Kidney (tissue), 14 donors: ENCODE data around the gene EPHB4. TPM values are rescaled to one million over a fixed set of nuclear protein-coding genes. Genes with fewer than 3 reads are reported as not detected.
"Not testable (repeated sequence)": the region's sequence is repeated elsewhere in the genome, so short reads cannot be mapped to it uniquely, and the experiment has no call there.

Source experiments
- DNase-seq, 5 donors: peaks; one replicate each; pipeline ENCODE4 v3.0.0-alpha.2; 2013 to 2020
- FAIRE-seq: peaks from 2 replicates; lab custom pipeline; 2012; peaks lifted over from hg19 to GRCh38; lab: Jason Lieb, UNC
- H3K27ac ChIP-seq, 2 donors: one replicate each; pipeline ENCODE4 v1.7.0; 2013; ENCODE audit warnings: low read depth in 2 of 2, low read length in 2 of 2, inconsistent platforms in 1 of 2
- H3K27me3 ChIP-seq: one replicate; pipeline ENCODE4 v1.7.1; 2013; ENCODE audit warnings: low read length, inconsistent platforms; ENCODE audit not compliant: control insufficient read depth, insufficient read depth
- H3K36me3 ChIP-seq, 3 donors: one replicate each; pipeline versions ENCODE4 v1.7.0 to v1.7.1; 2013; ENCODE audit warnings: low read length in 3 of 3, control low read depth in 1 of 3, inconsistent platforms in 1 of 3; ENCODE audit not compliant: insufficient read depth in 3 of 3, control insufficient read depth in 2 of 3
- H3K4me1 ChIP-seq, 3 donors: one replicate each; pipeline versions ENCODE4 v1.7.0 to v1.7.1; 2013; ENCODE audit warnings: low read length in 3 of 3, inconsistent platforms in 1 of 3, low read depth in 1 of 3; ENCODE audit not compliant: control insufficient read depth in 2 of 3, insufficient read depth in 2 of 3
- H3K4me3 ChIP-seq, 3 donors: one replicate each; pipeline versions ENCODE4 v1.7.0 to v1.8.1; 2013; ENCODE audit warnings: low read length in 3 of 3, control low read depth in 1 of 3, inconsistent platforms in 1 of 3
- H3K9ac ChIP-seq, 3 donors: one replicate each; pipeline versions ENCODE4 v1.7.0 to v1.7.1; 2013; ENCODE audit warnings: low read length in 3 of 3, control low read depth in 1 of 3, inconsistent platforms in 1 of 3
- H3K9me3 ChIP-seq, 3 donors: one replicate each; pipeline versions ENCODE4 v1.7.0 to v1.7.1; 2013; ENCODE audit warnings: low read length in 3 of 3, control low read depth in 1 of 3, inconsistent platforms in 1 of 3; ENCODE audit not compliant: control insufficient read depth in 2 of 3, insufficient read depth in 1 of 3
- intact Hi-C: fragments of 100-400 bp; cut with DNase I; formaldehyde crosslinking; loops from one replicate; pipeline ENCODE4 v1.11.1; 2022
- polyA plus RNA-seq: library from polyadenylated mRNA; stranded (reverse); fragments of 350-450 nt; fragmentation: Illumina TruSeq; extraction: RNeasy Lipid Tissue Mini Kit (QIAGEN cat#74804); gene quantifications from one replicate; pipeline ENCODE4 v1.2.3, GENCODE V29; 2014; ENCODE audit warnings: low read depth, low replicate concordance; ENCODE audit not compliant: insufficient read depth
- total RNA-seq: library from RNA; stranded (reverse); fragmentation: NEBNext Ultra II Directional; extraction: Animal tissue kit (Norgen Biotek cat#: 25700); gene quantifications from one replicate; pipeline ENCODE4 v1.2.1, GENCODE V29; 2021
- TF ChIP-seq, protein P1 (sequence below): IDR thresholded peaks from 3 replicates; pipeline ENCODE4 v1.5.1; 2012; ENCODE audit warnings: mild to moderate bottlenecking, moderate library complexity, borderline replicate concordance; ENCODE audit not compliant: insufficient read depth; ENCODE audit errors: extremely low read depth
- donor health status: control.
- donor health status: control.
- donor health status: control.
- donor health status: control.
- donor health status: control.
- donor health status: DM: yes; HTN: yes; CAD: no.
- donor health status: Normal renal cell carcinoma (clear cell type).

EPHB4 gene
- total and polyA plus RNA-seq, 2 donors from 2014 or later = 33.2 to 65.5 TPM

DNA sequence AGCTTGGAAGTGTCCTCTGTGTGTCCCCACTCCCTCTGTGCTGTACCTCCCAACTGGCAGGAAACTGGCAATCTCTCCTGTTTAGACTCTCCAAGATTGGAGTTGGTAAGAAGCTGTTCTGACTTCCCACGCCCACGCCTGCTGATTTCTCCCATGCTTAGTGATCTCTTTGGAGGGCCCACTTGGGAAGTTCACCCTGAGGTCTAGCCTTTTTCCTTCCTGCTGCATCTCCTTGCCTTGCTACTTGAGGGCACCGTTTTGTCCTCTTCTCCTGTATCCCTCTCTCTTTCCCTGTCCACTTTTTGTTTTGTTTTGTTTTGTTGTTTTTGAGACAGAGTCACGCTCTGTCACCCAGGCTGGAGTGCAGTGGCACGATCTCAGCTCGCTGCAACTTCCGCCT lies 58.5 kb downstream of the EPHB4 start:
- TF ChIP-seq, protein P1, sequence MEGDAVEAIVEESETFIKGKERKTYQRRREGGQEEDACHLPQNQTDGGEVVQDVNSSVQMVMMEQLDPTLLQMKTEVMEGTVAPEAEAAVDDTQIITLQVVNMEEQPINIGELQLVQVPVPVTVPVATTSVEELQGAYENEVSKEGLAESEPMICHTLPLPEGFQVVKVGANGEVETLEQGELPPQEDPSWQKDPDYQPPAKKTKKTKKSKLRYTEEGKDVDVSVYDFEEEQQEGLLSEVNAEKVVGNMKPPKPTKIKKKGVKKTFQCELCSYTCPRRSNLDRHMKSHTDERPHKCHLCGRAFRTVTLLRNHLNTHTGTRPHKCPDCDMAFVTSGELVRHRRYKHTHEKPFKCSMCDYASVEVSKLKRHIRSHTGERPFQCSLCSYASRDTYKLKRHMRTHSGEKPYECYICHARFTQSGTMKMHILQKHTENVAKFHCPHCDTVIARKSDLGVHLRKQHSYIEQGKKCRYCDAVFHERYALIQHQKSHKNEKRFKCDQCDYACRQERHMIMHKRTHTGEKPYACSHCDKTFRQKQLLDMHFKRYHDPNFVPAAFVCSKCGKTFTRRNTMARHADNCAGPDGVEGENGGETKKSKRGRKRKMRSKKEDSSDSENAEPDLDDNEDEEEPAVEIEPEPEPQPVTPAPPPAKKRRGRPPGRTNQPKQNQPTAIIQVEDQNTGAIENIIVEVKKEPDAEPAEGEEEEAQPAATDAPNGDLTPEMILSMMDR = no peak
- Histone ChIP-seq H3K9ac (no peak overlapping the region), H3K9me3 (no peaks in the 10 kb centered on the region), H3K36me3 (no peaks in the 10 kb centered on the region), H3K4me1 (no peaks in the 10 kb centered on the region), H3K4me3 (no peak overlapping the region), H3K27me3 (no peaks in the 10 kb centered on the region), H3K27ac (no peak overlapping the region)
- intact Hi-C loops = no loop called here
- FAIRE-seq = no peak
- no peak for DNase-seq

DNA sequence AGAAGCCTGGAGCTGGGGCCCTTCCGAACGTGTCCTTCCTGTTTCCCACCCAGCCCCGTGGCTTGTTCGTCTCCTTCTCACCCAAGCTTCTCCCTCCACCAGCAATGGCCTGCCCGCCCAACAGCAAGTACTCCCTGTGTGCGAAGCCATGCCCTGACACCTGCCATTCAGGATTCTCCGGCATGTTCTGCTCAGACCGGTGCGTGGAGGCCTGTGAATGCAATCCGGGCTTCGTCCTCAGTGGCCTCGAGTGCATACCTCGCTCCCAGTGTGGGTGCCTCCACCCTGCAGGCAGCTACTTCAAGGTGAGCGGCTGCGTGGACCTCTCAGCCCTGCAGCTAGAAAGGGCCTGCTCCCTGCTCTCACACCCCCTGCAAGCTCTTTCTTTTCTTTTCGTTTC lies 62.1 kb downstream of the EPHB4 start:
- TF ChIP-seq, protein P1 = no peak
- intact Hi-C loops = no loop called here
- no peaks in the 10 kb centered on the region for H3K4me1 ChIP-seq
- H3K27me3 ChIP-seq = no peaks in the 10 kb centered on the region
- no peak overlapping the region for H3K27ac ChIP-seq
- FAIRE-seq = no peak
- H3K36me3 ChIP-seq = no peaks in the 10 kb centered on the region
- no peaks in the 10 kb centered on the region for H3K9me3 ChIP-seq
- H3K9ac ChIP-seq = no peak overlapping the region
- H3K4me3 ChIP-seq = no peak overlapping the region
- no peak for DNase-seq

DNA sequence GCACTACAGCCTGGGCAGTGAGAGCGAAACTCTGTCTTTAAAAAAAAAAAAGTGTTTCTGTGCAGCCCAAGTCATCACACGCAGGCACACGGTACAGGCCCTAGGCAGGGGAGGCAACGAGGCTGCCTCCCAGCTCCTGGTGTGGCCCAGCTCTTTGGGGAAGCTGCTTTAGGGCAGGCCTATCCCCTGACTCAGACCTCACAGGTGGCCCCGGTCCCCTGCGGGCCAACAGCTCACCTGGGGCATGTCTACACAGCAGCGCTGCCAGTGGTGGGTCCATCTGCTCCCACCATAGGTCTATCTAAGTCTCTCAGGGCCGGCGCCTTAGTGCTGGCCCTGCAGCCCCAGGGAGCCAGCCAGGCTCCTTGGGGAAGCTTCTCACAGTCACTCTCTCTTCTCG lies 62.5 kb downstream of the EPHB4 start:
- Histone ChIP-seq H3K9me3 (no peaks in the 10 kb centered on the region), H3K4me3 (no peak overlapping the region), H3K36me3 (no peaks in the 10 kb centered on the region), H3K4me1 (no peaks in the 10 kb centered on the region), H3K27ac (no peak overlapping the region), H3K9ac (no peak overlapping the region), H3K27me3 (no peaks in the 10 kb centered on the region)
- FAIRE-seq (no peak), DNase-seq (no peak)
- intact Hi-C loops = no loop called here
- TF ChIP-seq, protein P1 = no peak

DNA sequence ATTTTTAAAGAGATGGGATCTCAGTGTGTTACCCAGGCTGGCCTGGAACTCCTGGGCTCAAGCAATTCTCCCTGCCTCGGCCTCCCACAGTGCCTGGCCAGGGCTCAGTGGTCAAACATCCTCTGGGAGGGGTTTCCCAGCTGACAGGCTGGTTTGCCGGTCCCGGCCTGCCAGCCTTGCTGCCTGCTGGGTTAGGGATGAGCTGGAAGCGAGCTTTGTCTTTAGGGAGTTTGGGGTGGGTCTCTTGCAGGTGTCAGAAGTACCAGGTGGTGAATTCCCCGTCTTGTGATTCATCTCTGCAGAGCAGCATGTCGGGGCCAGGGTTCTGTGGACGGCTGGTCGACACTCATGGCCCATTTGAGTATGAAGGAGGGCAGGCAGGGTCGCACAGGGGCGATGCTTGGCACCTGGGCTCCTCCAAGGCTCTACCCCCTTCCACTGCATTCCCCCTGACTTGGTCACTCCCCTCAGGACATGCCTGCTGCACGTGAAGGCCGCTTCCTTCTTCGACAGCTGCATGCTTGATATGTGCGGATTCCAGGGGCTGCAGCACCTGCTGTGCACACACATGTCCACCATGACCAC lies 63.7 kb downstream of the EPHB4 start:
- no peak overlapping the region for H3K9ac ChIP-seq
- FAIRE-seq (no peak), DNase-seq (no peak)
- intact Hi-C loops = no loop called here
- H3K27me3 ChIP-seq = no peaks in the 10 kb centered on the region
- no peak overlapping the region for H3K27ac ChIP-seq
- H3K36me3 ChIP-seq = no peaks in the 10 kb centered on the region
- no peak overlapping the region for H3K4me3 ChIP-seq
- no peaks in the 10 kb centered on the region for H3K9me3 ChIP-seq
- TF ChIP-seq, protein P1 = no peak
- no peaks in the 10 kb centered on the region for H3K4me1 ChIP-seq

DNA sequence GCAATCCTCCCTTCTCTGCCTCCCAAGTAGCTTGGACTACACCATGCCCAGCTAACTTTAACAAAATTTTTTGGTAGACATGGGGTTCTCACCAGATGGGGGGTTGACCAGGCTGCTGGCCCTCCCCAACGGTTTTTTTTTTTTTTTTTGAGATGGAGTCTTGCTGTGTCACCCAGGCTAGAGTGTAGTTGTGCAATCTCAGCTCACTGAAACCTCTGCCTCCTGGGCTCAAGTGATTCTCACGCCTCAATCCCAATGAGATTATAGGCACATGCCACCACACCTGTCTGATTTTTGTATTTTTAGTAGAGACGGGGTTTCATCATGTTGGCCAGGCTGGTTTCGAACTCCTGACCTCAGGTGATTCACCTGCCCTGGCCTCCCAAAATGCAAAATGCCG lies 64.5 kb downstream of the EPHB4 start:
- H3K4me1 ChIP-seq, H3K27me3 ChIP-seq, H3K4me3 ChIP-seq, H3K9ac ChIP-seq, H3K27ac ChIP-seq, H3K9me3 ChIP-seq, FAIRE-seq, H3K36me3 ChIP-seq, intact Hi-C loops, DNase-seq: not testable (repeated sequence)
